Measurements from ENCODE around the gene ZFYVE16. TPM values are rescaled to one million over a fixed set of nuclear protein-coding genes. Genes with fewer than 3 reads are reported as not detected.

ZFYVE16 gene
- total RNA-seq, 2 experiments from 2014 or later = 12.0 to 12.1 TPM

DNA sequence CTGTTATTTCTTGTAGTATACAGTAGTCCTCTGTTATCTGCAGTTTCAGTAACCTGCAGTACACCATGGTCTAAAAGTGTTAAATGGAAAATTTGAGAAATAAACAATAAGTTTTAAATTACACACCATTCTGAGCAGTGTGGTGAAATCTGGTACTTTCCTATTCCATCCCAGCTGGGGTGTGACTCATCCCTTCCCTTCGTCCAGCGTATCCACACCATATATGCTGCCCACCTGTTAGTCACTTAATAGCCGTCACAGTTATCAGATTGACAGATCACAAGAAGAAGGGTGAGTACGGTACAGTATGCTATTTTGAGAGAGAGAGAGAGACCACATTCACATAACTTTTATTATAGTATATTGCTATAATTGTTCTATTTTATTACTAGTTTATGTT lies 109.0 kb downstream of the ZFYVE16 start:
- CTCF ChIA-PET = no interaction called here
- DNase-seq (no peak), ATAC-seq (peak; percentile 33)
- Mint-ChIP-seq H3K9me3 (ENCODE audit: low read depth) (no peaks in the 10 kb centered on the region), H3K27ac (no peak overlapping the region), H3K4me1 (no peaks in the 10 kb centered on the region), H3K27me3 (peaks cover 2% of the 10 kb centered on the region), H3K4me3 (no peak overlapping the region), H3K36me3 (no peaks in the 10 kb centered on the region)

Other genes starting within 250 kb of the ZFYVE16 start
- gene SERINC5, start 152.0 kb upstream of the ZFYVE16 start, total RNA-seq = 10 to 100 TPM; 26.8 to 38.0 TPM
- gene SPZ1, start 88.1 kb upstream of the ZFYVE16 start, total RNA-seq = not detected
- under 1 TPM in 1 of 2 experiments, not detected in 1; 0.12 TPM for gene FAM151B, start 80.0 kb downstream of the ZFYVE16 start, total RNA-seq
- not detected for gene ANKRD34B, start 162.2 kb downstream of the ZFYVE16 start, total RNA-seq
- gene MSH3, start 246.6 kb downstream of the ZFYVE16 start, total RNA-seq = 10 to 100 TPM; 22.3 to 26.3 TPM
- 10 to 100 TPM; 72.0 to 76.9 TPM for gene DHFR, start 246.9 kb downstream of the ZFYVE16 start, total RNA-seq

All from activated CD8-positive, alpha-beta memory T cell treated with anti-CD3 and anti-CD28 coated beads, Interleukin-2, amount 10 ng/mL, durations not matched to agents 7 days and 5 days (primary cell).